GM21526 (cell line): ENCODE data around the gene KPNA2.

Experiments
- ATAC-seq: cut with Tn5 transposase; IDR thresholded peaks from one replicate; pipeline ENCODE4 v1.9.1; 2021; ENCODE audit warnings: moderate library complexity; ENCODE audit not compliant: unreplicated experiment, low FRiP score

Gene KPNA2

GRCh38 chr17:68095205-68095811 lies 59.8 kb downstream of the KPNA2 start:
- ATAC-seq, result no peak

- ATAC-seq, result no peak
These were observed 60.6 kb downstream of the KPNA2 start for GRCh38 chr17:68096111-68096510.
